ENCODE results near the gene FARSB.
"Not testable (repeated sequence)": the region's sequence is repeated elsewhere in the genome, so short reads cannot be mapped to it uniquely, and the experiment has no call there.

The FARSB gene

DNA sequence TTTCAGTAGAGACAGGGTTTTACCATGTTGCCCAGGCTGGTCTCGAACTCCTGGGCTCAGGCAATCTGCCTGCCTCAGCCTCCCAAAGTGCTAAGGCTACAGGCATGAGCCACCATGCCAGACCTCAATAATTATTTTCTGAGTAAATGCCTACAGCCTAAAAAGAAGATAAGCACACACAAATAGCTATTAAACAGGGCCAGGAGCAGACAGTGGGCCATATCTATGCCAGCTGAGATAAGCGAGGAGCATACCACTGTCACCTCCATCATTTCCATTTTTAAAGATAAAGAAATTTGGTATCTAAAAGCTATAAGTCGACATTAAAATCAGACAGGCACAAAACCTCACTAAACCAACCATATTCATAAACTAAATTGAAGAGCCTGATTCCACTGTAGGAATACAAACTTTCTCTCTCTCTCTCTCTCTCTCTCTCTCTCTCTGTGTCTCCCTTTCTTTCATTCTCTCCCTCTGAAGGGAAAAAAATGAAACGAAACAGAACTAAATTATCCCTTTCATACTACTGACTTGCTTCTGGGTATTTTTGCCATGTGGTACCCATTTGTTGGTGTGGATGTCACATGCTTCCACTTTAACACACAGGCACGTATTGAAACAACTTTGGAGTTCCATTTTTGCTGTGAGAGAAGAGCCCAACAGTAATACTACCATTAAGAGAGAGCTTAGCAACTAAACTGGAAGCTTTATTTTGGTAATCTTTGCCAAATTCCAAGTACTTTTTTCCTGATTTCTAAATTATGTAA, 51.0 kb downstream of the FARSB start:
- no peak for DNase-seq (ENCODE audit: low spot score)

DNA sequence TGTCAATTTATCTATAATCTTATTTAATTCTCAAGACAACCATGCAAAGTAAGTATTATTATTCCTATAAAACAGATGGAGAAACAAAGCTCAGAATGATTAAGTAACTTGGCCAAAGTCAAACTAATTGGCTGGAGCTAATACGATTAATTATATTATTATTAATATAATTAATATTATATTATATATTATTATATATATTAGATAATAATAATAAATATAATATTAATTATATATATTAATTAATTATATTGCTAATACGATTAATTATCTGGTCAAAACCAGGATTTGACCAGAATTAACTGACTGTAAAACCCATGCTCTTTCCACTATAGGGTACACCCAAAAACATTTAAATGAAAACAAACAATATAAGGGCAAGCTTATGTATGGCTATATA, 52.4 kb downstream of the FARSB start:
- DNase-seq (ENCODE audit: low spot score), result no peak

DNA sequence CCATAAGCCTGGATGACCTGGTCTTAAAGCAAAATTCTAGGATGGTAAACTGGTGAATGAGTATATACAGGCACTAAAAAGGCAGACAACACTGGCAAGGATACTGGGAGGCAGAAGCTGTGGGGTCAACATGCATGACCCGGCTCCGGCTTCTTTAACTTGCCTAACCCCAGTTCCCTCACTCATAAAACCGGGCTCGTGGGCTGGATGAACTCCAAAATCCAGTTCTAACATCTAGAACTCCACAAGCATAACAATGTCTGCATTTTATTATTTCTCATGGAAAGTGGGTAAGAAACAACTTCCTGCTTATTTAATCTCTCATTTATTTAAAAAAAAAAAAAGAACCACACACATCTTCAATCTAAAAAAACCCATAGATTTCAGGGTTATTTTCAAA, 57.3 kb downstream of the FARSB start:
- no peak for DNase-seq (ENCODE audit: low spot score)

DNA sequence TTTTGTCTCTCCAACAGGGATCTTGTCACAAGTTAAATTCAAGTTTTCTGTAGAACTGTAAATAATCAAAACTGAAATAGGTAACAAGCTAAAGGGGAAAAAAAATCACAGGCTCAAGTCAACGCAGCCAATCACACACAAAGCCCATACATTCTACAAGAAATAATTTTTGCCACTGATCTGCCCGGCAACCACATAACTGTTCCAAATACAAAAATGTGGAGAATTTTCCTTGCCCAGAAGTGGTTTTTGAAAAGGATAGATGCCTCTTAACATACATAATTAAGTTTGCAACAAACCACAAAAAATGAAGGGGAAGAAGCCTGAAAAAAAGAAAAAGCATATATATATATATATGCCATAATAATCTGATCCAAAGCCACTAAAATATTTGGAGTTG, 60.3 kb downstream of the FARSB start:
- DNase-seq (ENCODE audit: low spot score), result no peak

DNA sequence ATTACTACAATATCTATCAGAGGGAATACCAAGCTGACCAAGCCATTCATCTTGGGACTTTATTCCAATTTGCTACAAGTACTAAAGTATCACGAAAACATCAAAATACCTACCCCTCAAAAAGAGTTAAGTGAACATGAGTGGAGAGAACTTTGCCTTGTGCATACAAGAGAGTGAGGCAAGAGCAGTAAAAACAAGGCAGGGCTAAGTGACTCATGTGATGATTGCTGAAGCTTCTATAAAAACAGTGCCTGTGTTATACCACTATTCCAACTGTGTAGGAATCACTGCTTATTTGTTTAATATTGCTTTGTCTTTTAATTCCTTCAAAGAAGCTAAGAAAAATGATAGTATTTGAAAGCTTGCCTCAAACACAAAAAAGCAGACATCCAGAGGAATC, 61.2 kb downstream of the FARSB start:
- peak; percentile 28 for DNase-seq (ENCODE audit: low spot score)

DNA sequence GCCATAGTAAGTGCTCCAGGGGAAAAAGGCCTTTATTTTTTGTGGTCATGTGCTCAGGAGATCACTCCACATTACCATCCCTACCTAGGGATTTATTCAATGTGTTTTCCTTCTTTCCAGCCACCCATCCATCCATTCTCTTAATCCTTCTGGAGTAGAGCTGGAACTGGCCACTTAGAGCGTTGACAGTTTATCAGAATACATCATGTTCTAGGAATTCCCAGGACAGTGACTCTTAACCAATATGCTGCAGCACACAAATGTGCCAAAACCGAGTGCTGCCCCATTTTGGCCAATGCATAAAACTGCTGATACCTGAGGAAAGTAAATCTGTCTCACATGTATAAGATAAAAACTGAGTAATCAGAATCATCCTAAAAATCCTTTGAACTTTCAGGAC, 63.7 kb downstream of the FARSB start:
- DNase-seq (ENCODE audit: low spot score), result no peak

DNA sequence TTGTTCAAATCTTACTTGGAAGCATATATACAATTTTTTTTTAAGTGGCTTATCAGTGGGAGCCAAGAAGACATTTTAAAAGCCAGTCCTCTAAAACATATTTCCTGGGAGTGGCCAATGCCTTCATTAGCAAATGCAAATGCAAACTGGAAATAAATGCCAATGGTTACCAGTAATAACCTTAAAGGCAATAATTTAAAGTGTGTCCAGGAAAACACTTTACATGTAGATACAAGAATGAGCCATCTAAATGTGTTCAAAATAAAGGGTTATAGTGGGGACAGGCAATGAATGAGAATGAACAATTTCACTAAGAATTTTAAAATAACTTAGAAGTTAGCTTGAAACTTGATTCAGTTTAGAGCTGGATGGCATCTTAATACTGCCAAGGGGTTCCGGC, 64.2 kb downstream of the FARSB start:
- DNase-seq (ENCODE audit: low spot score), result no peak

DNA sequence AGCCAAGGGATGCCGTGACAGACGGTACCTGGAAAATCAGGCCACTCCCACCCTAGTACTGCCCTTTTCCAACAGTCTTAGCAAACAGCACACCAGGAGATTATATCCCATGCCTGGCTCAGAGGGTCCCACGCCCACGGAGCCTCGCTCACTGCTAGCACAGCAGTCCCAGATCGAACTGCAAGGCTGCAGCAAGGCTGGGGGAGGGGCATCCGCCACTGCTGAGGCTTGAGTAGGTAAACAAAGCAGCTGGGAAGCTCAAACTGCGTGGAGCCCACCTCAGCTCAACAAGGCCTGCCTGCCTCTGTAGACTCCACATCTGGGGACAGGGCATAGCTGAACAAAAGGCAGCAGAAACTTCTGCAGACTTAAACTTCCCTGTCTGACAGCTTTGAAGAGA, 71.3 kb downstream of the FARSB start:
- not testable (repeated sequence) for DNase-seq (ENCODE audit: low spot score)

DNA sequence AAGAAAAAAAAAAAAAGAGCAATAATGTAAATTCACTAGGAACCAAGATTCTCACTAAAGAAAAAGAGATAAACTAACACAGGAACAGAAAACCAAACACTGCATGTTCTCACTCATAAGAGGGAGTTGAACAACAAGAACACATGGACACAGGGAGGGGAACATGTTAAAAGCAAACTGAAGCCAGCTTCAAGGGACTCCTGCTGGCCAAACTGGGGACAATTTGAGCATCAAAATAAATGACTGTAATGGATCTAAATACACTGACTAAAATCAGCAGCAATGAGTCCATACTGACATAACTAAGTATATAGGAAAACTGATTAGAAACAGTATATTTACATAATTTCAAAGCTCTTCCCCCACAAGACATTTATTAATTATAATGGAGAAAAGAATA, 73.0 kb downstream of the FARSB start:
- DNase-seq (ENCODE audit: low spot score), result no peak

DNA sequence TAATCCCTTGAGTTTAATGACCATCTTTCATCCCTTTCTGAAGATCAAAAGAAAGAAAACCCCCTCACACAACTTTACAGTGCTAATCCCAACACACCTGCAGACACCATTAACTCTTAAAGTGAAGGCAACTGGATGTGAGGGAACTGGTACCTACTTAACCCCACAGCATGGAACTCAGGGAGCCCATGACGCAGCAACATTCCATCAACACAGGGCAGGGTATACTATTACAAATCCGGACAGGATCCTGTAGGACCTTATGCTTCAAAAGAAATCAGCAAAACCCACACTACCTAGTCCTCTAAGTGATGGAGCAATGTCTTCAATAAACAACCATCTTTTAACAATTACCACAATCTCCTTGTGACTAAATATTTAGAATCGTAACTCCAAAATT, 78.6 kb downstream of the FARSB start:
- DNase-seq (ENCODE audit: low spot score), result no peak

DNA sequence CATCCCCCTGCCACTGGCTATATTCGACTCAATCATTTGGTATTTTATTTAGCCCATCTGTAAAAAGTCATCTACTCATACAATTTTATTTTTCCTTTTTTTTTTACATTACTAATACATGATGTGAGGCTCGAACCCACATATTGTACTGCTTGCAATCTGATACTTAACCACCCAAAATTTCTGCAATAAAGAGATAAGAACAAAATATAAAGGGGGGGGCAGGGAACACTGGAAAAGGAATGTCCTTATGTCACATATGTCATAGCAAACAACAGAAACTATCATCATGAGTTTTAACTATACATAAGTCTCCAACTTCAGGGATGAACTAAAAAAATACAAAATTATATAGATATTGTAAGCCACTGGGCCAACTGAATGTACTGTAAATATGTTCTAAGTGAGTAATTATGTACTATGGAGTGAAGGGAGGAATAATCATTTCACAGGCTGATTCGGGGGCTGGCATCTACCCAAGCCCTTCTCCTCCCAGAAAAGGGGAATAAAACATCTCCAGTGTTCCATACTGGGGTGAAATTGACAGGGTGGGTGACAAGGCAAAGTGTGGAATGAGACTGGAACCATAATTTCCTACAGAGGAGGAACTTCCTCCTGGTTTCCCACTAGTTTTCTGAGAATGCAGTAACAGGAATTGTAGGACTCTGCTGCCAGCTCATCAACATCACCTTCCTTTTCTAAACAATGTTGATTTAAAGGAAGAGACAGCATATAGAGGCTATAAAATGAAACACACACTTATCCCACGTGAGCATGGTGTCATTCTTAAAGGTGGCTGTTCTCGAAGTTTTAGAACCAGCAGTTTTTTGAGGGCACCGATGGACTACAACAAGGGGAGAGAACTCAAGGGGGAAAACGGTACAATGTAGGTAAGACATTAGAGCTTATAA, 79.5 kb downstream of the FARSB start:
- no peak for DNase-seq (ENCODE audit: low spot score)

DNA sequence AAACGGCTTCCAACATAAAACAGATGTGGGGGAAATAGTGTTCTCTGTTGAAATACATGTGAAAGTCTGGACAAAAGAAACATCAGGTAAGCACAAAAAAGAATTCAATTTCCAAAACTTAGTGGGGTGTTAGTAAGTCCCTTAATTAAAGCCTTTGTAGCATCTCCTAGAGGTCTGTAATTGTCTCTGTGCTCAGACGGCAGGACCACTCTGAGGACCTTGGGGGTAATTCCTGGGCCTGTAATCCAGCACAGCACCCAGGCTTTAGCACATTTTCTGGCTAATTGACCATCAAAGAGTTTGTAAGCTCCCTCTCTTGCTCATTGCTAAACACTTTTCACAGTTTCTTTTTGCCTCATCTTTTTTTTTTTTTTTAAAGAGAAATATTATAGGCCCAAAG, 80.3 kb downstream of the FARSB start:
- DNase-seq (ENCODE audit: low spot score), result no peak

DNA sequence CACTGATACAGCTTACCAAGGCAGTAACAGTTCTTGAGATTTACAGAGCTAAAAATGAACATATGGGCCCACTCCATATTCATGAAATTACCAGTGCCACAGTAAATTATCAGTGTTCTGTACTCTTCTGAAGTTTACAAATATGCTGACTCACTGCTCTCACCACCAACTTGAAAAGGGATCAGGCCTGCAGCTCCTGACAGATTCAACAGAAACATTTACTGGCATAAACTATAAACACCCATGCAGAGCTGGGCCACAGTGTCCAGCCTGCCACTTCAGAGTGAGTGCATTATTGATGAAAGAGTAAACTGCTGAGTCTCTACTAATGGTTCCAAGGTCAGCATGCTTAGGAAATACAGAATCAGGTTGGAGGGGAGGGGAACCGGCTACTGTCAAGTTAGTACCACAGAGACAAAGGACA, 83.1 kb downstream of the FARSB start:
- DNase-seq (ENCODE audit: low spot score), result peak; percentile 30

DNA sequence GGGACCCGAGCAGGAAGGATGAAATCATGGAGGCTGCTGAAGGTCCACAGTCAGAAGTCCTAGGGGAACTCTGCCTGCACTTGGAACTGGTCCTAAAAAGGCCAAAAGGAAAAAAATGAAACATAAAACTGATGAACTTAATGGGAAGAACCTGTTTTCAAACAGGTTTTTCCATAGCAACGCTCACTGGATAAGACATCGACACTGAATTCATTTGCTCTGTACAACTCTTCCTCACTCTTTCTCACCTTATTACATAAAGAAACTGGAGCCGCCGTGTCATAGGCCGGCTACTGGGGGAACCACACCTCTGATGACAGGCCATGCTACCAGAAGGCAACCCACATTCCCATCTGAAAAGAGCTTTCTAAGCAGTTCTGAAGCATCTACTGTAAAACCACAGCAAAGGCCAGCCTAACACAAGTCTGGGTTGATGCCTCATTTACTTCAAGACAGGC, 83.6 kb downstream of the FARSB start:
- DNase-seq (ENCODE audit: low spot score), result peak; percentile 45

DNA sequence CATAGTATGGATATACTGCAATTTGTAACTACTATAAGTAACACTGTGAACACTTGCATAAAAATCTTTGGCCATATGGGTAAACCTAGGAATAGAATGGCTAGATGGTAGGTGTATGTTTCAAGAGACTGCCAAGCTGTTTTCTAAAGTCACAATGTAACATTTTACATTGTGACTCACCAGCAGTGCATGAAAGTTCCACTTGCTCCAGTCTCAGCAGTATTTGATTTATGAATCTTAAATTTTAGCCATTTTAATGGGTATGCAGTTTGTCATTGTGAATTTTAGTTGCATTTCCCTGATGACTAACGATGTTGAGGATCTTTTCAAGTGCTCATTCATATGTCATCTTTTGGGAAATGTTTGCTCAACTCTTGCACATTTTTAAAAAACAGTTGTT, 86.1 kb downstream of the FARSB start:
- DNase-seq (ENCODE audit: low spot score), result no peak

DNA sequence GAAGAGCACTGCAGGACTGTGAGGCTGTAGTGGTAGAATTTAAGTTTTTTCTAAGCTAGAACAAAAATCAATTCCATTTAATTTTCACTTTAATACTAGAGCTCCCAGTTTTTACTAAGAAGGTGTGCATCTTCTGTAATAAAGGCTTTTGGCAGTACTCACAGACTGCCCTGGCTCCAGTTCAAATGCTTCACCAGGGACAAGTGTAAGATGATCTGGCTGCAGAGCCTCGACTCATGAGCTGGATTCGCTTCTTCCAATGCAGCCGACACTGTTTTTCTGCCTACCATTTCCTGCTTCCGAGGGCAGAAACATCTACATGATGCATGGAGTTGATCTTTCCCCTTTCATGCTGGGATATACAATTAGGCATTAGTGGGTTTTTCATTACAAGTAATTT, 87.0 kb downstream of the FARSB start:
- DNase-seq (ENCODE audit: low spot score), result peak; percentile 33

DNA sequence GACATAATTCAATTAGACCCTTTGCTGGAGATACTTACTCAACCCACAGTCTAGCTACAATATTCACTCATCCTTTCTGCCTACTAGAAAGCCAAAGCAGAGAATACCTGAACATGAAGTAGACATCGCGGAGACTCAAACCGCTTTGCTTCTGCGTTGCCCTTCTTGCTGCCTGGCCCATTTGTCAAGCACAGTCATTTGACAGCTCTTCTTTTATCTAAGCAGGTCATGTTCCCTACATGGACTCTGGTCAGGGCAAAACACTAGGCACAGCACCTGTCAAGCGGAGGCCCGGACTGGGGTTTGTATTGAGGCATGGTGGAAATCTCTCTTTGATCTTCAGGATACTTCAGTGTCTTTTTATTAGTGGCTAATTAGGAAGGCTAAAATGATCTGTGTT, 89.7 kb downstream of the FARSB start:
- DNase-seq (ENCODE audit: low spot score), result no peak

DNA sequence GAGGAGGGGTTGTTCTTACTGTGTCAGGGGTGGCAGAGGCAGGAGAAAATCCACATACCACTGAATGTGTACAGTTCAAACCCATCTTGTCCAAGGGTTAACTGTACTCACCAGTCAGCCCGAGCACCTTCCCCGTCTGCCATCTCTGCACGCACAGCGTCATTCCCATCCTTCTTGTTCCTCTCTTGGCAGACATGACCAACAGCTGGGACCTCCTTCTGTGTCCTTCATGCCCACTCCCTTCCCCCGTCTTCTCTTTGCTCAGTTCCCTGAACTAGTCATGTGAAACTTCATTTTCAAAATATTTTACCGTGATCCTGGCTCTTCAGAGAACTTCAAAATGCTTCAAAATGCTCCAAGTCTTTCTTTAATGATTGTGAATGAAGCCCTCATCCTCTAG, 92.0 kb downstream of the FARSB start:
- no peak for DNase-seq (ENCODE audit: low spot score)

DNA sequence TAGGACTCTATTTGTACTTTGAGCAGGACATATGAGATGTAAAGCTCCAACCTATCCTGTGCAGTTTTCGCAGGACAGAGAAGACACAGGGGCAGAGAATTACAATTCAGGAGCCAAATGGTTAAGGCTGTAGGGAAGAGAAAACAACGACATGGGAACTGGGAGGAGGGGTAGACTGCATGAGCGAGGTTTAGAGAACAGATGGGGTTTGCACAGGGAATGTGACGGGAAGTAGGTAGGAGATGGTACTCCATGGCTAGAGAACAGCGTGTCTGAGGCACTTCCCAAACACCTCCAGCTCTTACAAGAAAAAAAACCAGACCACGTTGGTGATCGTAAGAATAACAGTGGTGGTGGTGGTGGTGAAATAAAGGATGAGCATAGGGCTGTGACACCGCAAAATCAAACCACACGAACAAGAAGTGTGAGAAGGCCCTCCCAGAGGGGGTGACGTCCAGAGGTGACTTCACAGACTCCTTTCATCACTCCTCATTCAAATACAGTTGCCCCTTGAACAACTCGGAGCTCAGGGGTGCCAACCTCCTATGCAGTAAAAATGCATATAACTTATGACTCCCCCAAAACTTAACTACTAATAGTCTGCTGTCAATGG, 92.7 kb downstream of the FARSB start:
- no peak for DNase-seq (ENCODE audit: low spot score)

DNA sequence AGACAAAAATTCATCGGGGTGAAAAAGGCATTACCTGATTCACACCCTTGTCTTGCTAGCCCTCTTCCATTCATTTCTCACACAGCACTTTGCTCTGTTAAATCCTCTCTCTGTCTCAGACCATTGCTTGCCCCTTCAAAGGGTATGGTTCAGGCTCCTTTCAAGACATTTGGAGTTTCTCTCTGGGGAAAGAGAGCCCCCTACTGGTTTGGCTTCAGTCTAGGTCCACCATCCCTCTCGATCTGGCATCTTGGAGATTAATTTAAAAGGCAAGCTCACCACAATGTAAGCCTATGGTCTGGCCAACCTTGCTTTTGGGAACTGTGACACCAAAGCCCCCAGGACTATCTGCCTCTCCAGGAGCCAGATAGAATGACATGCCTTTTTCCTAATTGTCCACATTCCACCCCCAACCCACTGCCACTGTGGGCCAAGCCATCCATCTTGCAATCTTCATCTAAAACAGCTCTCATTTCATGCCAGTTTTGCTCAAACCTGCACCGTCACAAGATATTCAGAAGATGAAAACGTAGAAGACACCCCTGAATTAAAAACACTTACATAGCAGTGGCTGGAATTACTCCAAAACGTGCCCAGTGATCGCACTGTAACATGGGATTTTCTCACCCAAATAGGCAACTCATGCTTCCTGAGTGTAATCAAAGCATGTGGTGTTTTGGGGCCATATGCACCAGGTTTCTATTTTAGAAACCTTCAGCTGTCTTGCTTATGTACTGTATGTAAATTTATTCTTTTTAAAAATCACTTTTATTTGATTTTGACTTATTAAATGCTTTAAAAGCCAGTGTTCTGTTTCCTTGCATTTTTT, 93.9 kb downstream of the FARSB start:
- peak; percentile 60 for DNase-seq (ENCODE audit: low spot score)

DNA sequence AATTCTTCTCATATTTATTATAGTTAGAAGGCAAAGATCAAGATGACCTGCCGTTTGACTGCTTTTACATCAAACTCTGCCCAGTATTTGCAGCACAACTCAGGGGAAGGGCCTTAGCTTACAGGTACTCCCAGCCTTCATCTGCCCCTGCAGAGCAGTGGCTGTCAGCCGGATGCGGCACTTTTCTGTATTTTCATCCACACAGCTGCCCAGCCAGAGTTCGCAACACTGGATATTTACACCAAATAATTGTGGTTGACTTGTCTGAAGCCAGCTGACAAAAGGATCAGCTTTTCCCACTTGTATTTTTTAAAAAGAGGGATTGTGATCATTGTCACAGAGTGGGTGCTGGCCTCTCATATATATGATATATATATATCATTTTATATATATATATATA, 94.7 kb downstream of the FARSB start:
- DNase-seq (ENCODE audit: low spot score), result no peak

DNA sequence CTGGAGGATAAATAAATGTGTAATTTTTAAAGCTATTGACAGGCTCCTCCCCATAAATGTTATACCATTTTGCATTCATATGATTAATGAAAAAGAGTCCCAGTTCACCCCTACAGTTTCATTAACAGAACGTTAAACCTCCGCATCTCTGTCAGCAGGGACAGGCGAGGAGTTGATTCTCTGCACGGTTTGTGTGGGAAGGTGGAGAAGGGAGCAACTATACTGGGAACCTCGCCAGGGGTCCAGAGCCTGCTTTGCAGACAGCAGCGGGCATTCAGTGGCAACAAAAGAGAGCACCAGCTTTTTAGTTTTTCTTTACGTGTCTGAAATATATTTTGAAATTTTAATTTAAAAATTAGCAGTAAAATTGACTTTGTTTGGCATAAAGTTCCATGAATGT, 101.4 kb downstream of the FARSB start:
- no peak for DNase-seq (ENCODE audit: low spot score)

All from kidney tubule cell (primary cell).